Stimulated activated CD8-positive, alpha-beta memory T cell treated with anti-CD3 and anti-CD28 coated beads, Interleukin-4, amount 100 ng/mL, for 1 hour (primary cell): Measurements from ENCODE around the gene TAF4.
A peak's percentile ranks its signal among the peaks of the same experiment; 100 is the strongest.
"Not testable (repeated sequence)": the region's sequence is repeated elsewhere in the genome, so short reads cannot be mapped to it uniquely, and the experiment has no call there.

Experiments
- DNase-seq, 2 donors: peaks; one replicate each; pipeline ENCODE4 v3.0.0-alpha.2; 2020; ENCODE audit warnings: low read depth in 2 of 2, low spot score in 1 of 2

Gene TAF4

GRCh38 chr20:62080249-62080990 is 14.7 kb upstream of the TAF4 start:
- DNase-seq, result no peak

DNA sequence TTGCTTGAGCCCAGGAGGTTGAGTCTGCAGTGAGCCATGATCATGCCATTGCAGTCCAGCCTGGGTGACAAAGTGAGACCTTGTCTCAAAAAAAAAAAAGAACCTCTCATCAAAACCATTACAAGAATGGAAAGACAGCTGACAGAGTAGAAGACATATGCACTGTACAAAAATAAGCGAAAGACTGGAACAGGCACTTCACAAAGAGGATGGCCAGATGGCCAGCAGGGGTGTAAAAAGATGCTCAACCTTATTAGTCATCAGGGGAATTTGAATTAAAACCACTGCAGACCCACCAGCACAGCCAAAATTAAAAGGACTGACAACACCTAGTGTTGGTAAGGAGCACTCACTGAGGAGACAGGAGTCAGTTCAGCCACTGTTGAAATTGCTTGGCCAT is 13.5 kb upstream of the TAF4 start:
- no peak for DNase-seq

DNA sequence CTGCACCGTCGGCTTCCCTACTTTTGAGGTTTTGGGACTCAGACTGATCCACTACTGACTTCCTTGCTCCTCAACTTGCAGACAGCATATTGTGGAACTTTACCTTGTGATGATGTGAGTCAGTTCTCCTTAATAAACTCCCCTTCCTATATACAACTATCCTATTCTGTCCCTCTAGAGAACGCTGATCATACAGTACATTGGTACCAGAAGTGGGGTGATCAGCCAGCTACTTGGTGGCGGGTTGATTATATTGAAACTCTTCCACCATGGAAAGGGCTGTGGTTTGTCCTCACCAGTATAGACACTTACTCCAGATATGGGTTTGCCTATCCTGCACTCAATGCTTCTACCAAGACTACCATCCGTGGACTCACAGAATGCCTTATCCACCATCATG is 7.6 kb upstream of the TAF4 start:
- DNase-seq, result no peak

DNA sequence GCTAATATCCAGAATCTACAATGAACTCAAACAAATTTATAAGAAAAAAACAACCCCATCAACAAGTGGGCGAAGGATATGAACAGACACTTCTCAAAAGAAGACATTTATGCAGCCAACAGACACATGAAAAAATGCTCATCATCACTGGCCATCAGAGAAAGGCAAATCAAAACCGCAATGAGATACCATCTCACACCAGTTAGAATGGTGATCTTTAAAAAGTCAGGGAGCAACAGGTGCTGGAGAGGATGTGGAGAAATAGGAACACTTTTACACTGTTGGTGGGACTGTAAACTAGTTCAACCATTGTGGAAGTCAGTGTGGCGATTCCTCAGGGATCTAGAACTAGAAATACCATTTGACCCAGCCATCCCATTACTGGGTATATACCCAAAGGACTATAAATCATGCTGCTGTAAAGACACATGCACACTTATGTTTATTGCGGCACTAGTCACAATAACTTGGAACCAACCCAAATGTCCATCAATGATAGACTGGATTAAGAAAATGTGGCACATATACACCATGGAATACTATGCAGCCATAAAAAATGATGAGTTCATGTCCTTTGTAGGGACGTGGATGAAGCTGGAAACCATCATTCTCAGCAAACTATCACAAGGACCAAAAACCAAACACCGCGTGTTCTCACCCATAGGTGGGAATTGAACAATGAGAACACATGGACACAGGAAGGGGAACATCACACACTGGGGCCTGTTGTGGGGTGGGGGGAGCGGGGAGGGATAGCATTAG is 6.2 kb upstream of the TAF4 start:
- DNase-seq, result not testable (repeated sequence)

DNA sequence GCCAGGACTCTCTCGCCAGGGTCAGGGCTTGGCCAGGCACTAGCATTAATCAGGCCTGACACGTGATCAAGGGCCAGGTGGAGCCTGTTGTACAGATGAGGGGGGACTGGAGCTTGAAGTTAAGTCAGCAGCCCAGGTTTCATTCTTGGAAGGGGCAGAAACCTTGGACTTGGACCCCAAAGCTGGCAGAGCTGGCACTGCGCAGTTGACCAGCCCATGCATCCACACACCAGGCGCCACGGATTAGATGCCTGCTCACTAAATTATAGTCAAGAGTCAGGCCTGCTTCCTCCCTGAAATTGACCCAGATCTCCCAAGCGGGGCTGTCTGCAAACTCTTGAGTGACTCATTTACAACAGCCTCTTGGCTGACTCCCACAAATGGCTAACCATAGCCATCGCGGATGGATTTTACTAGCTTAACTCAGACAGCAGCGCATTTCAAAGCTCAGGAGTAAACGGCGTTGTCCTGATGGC is 4.1 kb upstream of the TAF4 start:
- DNase-seq, result no peak

DNA sequence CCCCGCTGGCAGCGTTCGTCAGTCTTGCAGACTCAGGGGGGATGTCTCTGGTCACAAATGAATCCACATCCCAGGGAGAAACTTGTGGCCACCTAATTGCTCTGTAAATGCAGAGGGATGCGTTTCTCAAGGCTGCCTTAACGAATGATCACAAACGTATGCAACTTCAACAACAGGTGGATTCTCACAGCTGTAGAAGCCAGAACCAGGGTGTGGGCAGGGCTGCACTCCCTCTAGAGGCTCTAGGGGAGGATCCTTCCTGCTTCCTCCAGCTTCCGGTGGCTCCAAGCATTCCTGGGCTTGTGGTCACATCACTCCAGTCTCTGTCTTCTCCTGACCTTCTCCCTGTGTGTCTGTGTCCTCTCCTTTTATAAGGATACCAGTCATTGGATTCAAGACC is 3.3 kb upstream of the TAF4 start:
- DNase-seq, result no peak

DNA sequence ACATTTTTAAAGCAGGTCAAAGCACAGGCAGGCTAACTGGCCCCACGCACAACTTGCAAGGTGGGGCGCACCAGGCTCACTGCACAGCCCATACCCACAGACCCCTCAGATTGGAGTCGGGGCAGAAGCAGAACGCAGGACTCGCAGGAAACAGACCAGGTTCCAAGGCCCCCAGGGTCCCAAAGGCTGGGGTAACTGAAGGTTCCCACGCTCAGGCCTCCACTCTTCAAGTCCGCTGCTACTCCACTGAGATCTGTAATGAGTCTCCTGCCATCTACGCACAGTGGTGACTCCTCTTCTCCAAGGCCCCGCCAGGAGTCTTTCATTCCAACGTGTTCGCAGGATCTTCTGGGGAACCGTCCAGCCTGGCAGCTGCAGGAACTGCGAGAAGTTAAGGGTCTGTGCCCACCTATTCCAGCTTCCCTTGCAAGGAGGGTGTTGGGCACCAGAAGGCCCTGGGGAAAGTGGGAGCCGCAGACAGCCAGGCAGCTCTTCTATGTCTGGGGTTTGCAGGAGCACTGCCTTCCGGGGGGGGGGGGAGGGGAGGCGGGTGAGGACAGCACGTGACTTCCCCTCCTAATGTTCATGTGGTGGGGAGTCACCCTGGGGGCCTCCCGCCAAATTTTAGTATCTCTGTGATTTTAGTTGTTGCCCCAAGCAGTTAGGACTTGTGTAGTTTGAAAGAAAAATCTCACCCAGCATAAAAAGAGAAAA is 2.0 kb upstream of the TAF4 start:
- no peak for DNase-seq

GRCh38 chr20:62066983-62067433 is 1.3 kb upstream of the TAF4 start:
- DNase-seq, result no peak

GRCh38 chr20:62066339-62066982 is 780 bp upstream of the TAF4 start:
- peak; percentile 18 to 32 for DNase-seq

GRCh38 chr20:62064770-62065673 is 659 bp downstream of the TAF4 start:
- no peak for DNase-seq

DNA sequence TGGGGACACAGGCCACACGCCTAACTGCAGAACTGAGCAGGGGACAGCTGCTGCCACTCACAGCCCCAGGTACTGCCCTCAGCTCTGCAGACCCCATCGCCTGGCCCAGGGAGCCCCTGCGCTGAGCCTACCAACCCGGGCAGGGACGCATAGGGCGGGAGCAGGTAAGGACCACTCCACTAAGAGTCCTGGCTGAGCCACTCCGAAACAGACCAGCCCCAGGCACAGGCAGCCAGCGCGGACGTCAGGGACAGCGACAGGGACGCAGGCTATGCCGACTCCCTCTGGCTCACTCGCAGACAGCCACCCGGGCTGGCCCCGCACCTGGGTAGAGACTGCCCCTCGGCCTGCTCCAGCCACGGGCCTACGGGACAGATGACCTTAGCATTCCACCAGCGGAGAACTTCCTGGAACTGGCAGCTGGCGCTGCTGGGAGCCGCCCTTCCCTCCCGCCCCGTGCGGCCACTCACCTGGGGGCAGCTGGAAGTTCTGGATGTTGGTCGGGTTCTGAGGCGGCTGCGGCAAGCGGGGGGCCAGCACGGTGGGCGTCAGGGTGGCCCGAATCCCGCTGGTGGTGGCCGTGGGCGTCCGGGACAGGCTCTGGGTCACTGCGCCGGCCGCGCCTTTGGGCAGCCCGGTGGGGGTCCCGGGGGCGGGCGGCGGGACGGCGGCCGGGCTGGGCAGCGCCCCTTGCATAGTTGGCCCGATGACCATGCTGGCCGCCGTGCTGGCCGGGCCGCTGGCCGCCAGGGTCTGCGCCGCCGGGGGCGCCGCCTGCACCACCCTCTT is 1.5 kb downstream of the TAF4 start:
- DNase-seq, result no peak

GRCh38 chr20:62063315-62063980 is 2.2 kb downstream of the TAF4 start:
- DNase-seq, result no peak

GRCh38 chr20:62062661-62063314 is 2.9 kb downstream of the TAF4 start:
- no peak for DNase-seq

DNA sequence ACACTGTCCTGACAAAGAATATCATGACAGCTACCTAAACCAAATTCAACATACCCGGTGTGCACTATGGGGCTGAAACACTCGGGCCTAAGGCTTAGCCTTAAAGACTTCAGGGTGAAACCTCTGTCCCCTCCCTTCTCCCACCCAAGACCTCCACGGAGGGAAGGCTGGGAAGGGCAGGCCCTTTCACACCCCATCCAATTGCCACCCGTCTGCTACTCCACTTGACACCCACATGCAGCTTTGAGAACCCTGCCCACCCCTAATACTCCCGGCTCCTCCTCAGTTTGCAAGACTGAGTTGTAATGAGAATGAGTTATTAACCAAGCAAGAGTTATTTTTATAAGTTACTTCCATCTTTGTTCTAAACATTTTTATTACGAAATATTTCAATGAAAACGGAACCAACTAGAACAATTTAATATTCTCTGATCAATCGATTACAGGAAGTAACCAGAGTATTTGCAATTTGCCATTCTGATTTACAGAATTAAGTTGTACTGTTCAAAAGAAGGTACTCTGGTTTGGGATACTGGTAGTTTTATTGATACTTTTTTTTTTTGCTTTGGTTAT is 3.7 kb downstream of the TAF4 start:
- no peak for DNase-seq

GRCh38 chr20:62060631-62061541 is 4.8 kb downstream of the TAF4 start:
- DNase-seq, result no peak

GRCh38 chr20:62059920-62060630 is 5.6 kb downstream of the TAF4 start:
- no peak for DNase-seq
